Activated B cell treated with CpG ODN at 0.5 μM for 24 hours (primary cell): ENCODE measurements around the gene VARS2. TPM values are rescaled to one million over a fixed set of nuclear protein-coding genes. Genes with fewer than 3 reads are reported as not detected.
"Not testable (repeated sequence)": the region's sequence is repeated elsewhere in the genome, so short reads cannot be mapped to it uniquely, and the experiment has no call there.

ENCODE experiments used
- ATAC-seq: fragments of 200-7000 bp; cut with Tn5 transposase; one replicate; pipeline ENCODE4 v1.10.0; 2021; ENCODE audit warnings: low read depth, mild to moderate bottlenecking, moderate library complexity
- CTCF ChIA-PET: fragments of 350-600 bp; sonication (Branson Sonifier 250); formaldehyde crosslinking; loops from one replicate; lab custom pipeline; 2021; ENCODE audit warnings: antibody characterized with exemption; lab: Charles Lee
- POLR2A ChIA-PET: fragments of 350-600 bp; sonication (Branson Sonifier 250); formaldehyde crosslinking; loops from one replicate; lab custom pipeline; 2021; ENCODE audit warnings: antibody characterized with exemption; lab: Charles Lee
- DNase-seq: peaks from one replicate; pipeline ENCODE4 v3.0.0; 2022
- H3K27ac Mint-ChIP-seq: one replicate; pipeline ENCODE4 v1.8.0; 2020; ENCODE audit warnings: mixed read lengths
- H3K27me3 Mint-ChIP-seq: one replicate; pipeline ENCODE4 v1.8.0; 2021; ENCODE audit warnings: mixed read lengths
- H3K36me3 Mint-ChIP-seq: one replicate; pipeline ENCODE4 v1.8.0; 2021; ENCODE audit warnings: low read depth, mixed read lengths
- H3K4me1 Mint-ChIP-seq: one replicate; pipeline ENCODE4 v1.8.0; 2021; ENCODE audit warnings: mixed read lengths
- H3K4me3 Mint-ChIP-seq: one replicate; pipeline ENCODE4 v1.8.0; 2020; ENCODE audit warnings: mild to moderate bottlenecking, mixed read lengths
- H3K9me3 Mint-ChIP-seq: one replicate; pipeline ENCODE4 v1.8.0; 2020; ENCODE audit warnings: mixed read lengths
- CTCF ChIP-seq: fragments of 200-600 bp; IDR thresholded peaks from one replicate; pipeline ENCODE4 v1.8.0; 2022; ENCODE audit warnings: antibody characterized with exemption, mild to moderate bottlenecking
- intact Hi-C: fragments of 100-400 bp; cut with micrococcal nuclease; formaldehyde crosslinking; loops from one replicate; pipeline ENCODE4 v1.15.1; 2024
- total RNA-seq: library from RNA; stranded (reverse); gene quantifications from 2 replicates; pipeline ENCODE4 v1.2.3, GENCODE V29; 2022

Gene VARS2
- total RNA-seq, 1 donor from 2014 or later: 47.8 TPM

DNA sequence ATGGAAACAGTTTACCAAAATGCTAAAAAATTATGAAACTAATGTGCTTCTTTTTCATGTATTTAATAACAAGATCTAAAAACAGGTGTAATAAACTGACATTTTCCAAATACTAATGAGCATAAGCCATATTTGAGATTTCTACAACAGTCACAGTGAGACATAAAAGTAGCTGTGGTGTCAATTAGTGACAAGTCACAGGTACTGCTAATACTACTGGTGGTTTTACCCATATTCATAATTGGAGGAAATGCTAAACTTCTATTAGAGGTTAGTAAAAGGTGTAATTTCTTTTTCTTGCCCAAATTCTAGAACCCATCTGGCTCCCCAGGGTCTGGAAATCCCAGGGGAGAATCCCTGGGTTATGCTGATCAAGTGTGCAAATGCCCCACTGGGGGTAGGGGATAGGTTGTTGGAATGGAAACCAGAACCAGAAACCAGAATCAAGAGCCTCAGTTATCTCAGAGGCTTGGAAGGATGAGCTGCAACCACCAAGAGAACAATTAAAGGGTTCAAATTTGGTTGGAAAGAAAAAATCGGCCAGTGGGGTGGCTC is 13.1 kb upstream of the VARS2 start:
- CTCF ChIA-PET: no interaction called here
- no peak overlapping the region for H3K27ac Mint-ChIP-seq

DNA sequence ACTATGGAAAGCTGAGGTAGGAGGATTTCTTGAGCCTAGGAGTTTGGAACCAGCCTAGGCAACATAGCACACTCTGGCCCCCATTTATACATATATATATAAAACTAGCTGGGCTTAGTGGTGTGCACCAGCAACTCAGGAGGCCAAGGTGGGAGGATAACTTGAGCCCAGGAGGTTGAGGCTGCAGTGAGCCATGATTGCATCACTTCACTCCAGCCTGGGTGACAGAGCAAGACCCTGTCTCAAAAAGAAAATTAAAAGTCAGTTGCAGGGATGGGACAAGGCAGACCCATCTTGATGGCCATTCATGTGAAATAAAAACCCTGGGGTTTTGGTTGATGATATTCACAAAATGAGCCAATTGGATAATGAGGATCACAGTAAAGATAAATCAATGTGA is 12.6 kb upstream of the VARS2 start:
- intact Hi-C loops: loop anchor here (10.0 kb wide), 1 partner anchor 437 kb away; no protein-coding TSS in a partner anchor
- POLR2A ChIA-PET: interaction anchor here (1.5 kb wide), 1 partner anchor 13 kb away, joined by 4 read pairs; the partner anchor contains the start of gene VARS2
- CTCF ChIA-PET: no interaction called here

More for the DNA sequence above, 13.1 kb upstream of the VARS2 start:
- intact Hi-C loops: loop anchor here (10.0 kb wide), 1 partner anchor 436 kb away; no protein-coding TSS in a partner anchor
- no peak overlapping the region for H3K4me3 Mint-ChIP-seq
- POLR2A ChIA-PET: interaction anchor here (1.5 kb wide), 1 partner anchor 13 kb away, joined by 4 read pairs; the partner anchor contains the start of gene VARS2
- peaks cover 32% of the 10 kb centered on the region for H3K36me3 Mint-ChIP-seq
- peaks cover 20% of the 10 kb centered on the region for H3K4me1 Mint-ChIP-seq
- TF ChIP-seq CTCF: no peak
- ATAC-seq (no peak), DNase-seq (no peak)
- H3K27me3 Mint-ChIP-seq: no peaks in the 10 kb centered on the region
- no peaks in the 10 kb centered on the region for H3K9me3 Mint-ChIP-seq

DNA sequence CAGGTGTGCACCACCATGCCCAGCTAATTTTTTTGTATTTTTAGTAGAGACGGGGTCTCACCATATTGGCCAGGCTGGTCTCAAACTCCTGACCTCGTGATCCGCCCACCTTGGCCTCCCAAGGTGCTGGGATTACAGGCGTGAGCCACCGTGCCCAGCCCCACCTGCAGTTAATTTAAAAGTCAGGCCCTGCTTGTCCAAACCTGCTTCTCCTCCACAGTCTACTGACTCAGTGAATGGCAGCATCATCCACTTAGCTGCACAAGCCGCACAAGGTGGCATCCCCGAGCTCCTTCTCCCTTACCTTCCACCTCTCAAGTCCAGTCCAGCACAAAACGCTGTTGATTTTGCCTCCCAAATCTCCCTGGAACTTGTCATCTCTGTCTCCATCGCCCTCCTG is 11.8 kb upstream of the VARS2 start:
- H3K27ac Mint-ChIP-seq: peak overlapping the region; percentile 57
- H3K4me1 Mint-ChIP-seq: peaks cover 22% of the 10 kb centered on the region
- intact Hi-C loops: loop anchor here (10.0 kb wide), 1 partner anchor 437 kb away; no protein-coding TSS in a partner anchor
- H3K9me3 Mint-ChIP-seq, POLR2A ChIA-PET, DNase-seq, CTCF ChIA-PET, H3K4me3 Mint-ChIP-seq, ATAC-seq, H3K27me3 Mint-ChIP-seq: not testable (repeated sequence)
- peaks cover 26% of the 10 kb centered on the region for H3K36me3 Mint-ChIP-seq

More for the DNA sequence above, 12.6 kb upstream of the VARS2 start:
- Mint-ChIP-seq H3K9me3 (no peaks in the 10 kb centered on the region), H3K4me3 (no peak overlapping the region), H3K4me1 (peaks cover 20% of the 10 kb centered on the region), H3K27ac (no peak overlapping the region), H3K36me3 (peaks cover 31% of the 10 kb centered on the region), H3K27me3 (no peaks in the 10 kb centered on the region)
- ATAC-seq (no peak), DNase-seq (no peak)
- TF ChIP-seq CTCF: no peak

DNA sequence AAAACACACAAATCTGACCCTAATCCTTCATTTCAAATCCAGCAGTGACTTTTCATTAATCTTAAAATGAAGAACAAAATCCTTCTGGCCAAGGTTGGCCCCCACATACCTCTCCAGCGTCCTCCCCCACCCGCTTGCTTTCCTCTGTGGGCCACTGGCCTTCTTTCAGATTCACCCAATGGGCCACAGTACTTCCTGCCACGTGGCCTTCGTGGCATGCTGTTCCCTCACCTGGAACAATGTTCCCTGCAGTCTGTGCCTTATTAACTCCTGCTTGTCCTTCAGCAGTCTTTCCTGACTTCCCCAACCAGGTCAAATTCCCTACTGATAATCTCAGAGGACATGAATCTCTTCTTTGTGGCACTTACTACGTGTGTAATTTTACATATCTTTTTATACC is 11.3 kb upstream of the VARS2 start:
- no peak for DNase-seq
- H3K4me1 Mint-ChIP-seq: peaks cover 24% of the 10 kb centered on the region
- H3K27me3 Mint-ChIP-seq: no peaks in the 10 kb centered on the region
- ChIA-PET CTCF (no interaction called here), POLR2A (no interaction called here)
- H3K36me3 Mint-ChIP-seq: peaks cover 25% of the 10 kb centered on the region
- no peak for TF ChIP-seq CTCF
- H3K9me3 Mint-ChIP-seq: no peaks in the 10 kb centered on the region
- H3K4me3 Mint-ChIP-seq: no peak overlapping the region
- intact Hi-C loops: loop anchor here (10.0 kb wide), 1 partner anchor 438 kb away; no protein-coding TSS in a partner anchor
- no peak for ATAC-seq
- peak overlapping the region; percentile 57 for H3K27ac Mint-ChIP-seq

DNA sequence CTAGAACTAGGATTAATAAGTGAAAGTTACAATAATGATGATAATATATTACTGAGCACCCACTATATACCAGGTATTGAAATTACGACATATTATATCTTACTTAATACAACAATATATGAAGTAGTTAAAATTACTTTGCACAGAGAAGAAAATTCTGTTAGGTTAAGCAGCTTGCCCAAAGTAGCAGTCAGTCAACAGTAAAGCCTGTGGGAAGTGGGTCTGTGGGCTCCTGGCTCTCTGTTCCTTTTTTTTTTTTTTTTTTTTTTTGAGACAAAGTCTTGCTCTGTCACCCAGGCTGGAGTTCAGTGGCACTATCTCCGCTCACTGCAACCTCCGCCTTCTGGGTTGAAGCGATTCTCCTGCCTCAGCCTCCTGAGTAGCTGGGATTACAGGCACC is 10.8 kb upstream of the VARS2 start:
- Mint-ChIP-seq H3K27ac (no peak overlapping the region), H3K27me3 (no peaks in the 10 kb centered on the region), H3K9me3 (no peaks in the 10 kb centered on the region), H3K4me1 (peaks cover 29% of the 10 kb centered on the region), H3K4me3 (no peak overlapping the region), H3K36me3 (peaks cover 22% of the 10 kb centered on the region)
- intact Hi-C loops: loop anchor here (10.0 kb wide), 1 partner anchor 438 kb away; no protein-coding TSS in a partner anchor
- POLR2A ChIA-PET: interaction anchor here (0.7 to 1.7 kb wide), 3 partner anchors 10 to 234 kb away, joined by 7 to 10 read pairs (median 8); partner anchors contain the start of gene VARS2
- CTCF ChIA-PET: interaction anchor here (1.2 kb wide), 1 partner anchor 11 kb away, joined by 4 read pairs; the partner anchor contains the start of gene VARS2
- DNase-seq: no peak
- no peak for TF ChIP-seq CTCF
- no peak for ATAC-seq

GRCh38 chr6:30907290-30907757 is 6.7 kb upstream of the VARS2 start:
- H3K4me1 Mint-ChIP-seq: peaks cover 33% of the 10 kb centered on the region
- H3K27me3 Mint-ChIP-seq, DNase-seq, ATAC-seq, CTCF ChIA-PET, H3K9me3 Mint-ChIP-seq: not testable (repeated sequence)
- H3K27ac Mint-ChIP-seq: peak overlapping the region; percentile 69
- intact Hi-C loops: loop anchor here (5.0 to 10.0 kb wide), 2 partner anchors 225 to 443 kb away; no protein-coding TSS in a partner anchor
- H3K36me3 Mint-ChIP-seq: peaks cover 31% of the 10 kb centered on the region
- POLR2A ChIA-PET: interaction anchor here (0.6 to 2.1 kb wide), 7 partner anchors 23 to 460 kb away, joined by 3 to 10 read pairs (median 6); partner anchors contain the start of genes DDR1 and MDC1
- peak overlapping the region; percentile 97 for H3K4me3 Mint-ChIP-seq
